Uterus (tissue), 2 donors: ENCODE results near the gene CALML6.

Source experiments
- CTCF ChIP-seq, 4 experiments: fragments of 200-600 bp in 2 of 4; fragments of 450-650 bp in 2 of 4; sonication (generic) in 2 of 4; IDR thresholded peaks; one replicate each; pipeline ENCODE4 v1.5.1; 2016 to 2019; ENCODE audit warnings: antibody characterized with exemption in 4 of 4, mild to moderate bottlenecking in 2 of 4, moderate library complexity in 1 of 4
- POLR2A ChIP-seq, 2 donors: fragments of 450-650 bp; IDR thresholded peaks; one replicate each; pipeline ENCODE4 v1.6.1; 2016; ENCODE audit warnings: antibody characterized with exemption in 2 of 2, mild to moderate bottlenecking in 1 of 2, moderate library complexity in 1 of 2

- TF ChIP-seq CTCF (IDR thresholded peaks at IDR 0.05) (no peak), POLR2A (IDR thresholded peaks at IDR 0.05) (no peak)
Measured at GRCh38 chr1:1900883-1901640, 14.0 kb upstream of the CALML6 start.
